ENCODE data around the gene WDR70.
"Not testable (repeated sequence)": the region's sequence is repeated elsewhere in the genome, so short reads cannot be mapped to it uniquely, and the experiment has no call there.

The WDR70 gene

GRCh38 chr5:37379100-37379628, at the start of gene WDR70:
WDR70 (plus strand) TSS chr5:37379318; CDS start chr5:37379368, 50 bp downstream.
- DNase-seq: peak; percentile 76

- not testable (repeated sequence) for DNase-seq
These were observed 44.4 kb upstream of the WDR70 start for GRCh38 chr5:37334754-37335153.

GRCh38 chr5:37342741-37343140, 36.4 kb upstream of the WDR70 start:
- not testable (repeated sequence) for DNase-seq

GRCh38 chr5:37355161-37355560, 24.0 kb upstream of the WDR70 start:
- no peak for DNase-seq

- no peak for DNase-seq
These were observed 8.6 kb upstream of the WDR70 start for GRCh38 chr5:37370550-37370863.

GRCh38 chr5:37370864-37371726, 8.0 kb upstream of the WDR70 start, which contains the start of gene NUP155:
NUP155 (minus strand) TSS chr5:37371106; CDS start chr5:37370977, 129 bp downstream.
- peak; percentile 82 for DNase-seq

GRCh38 chr5:37375091-37375490, 4.0 kb upstream of the WDR70 start:
- DNase-seq: no peak

GRCh38 chr5:37378066-37378465, 1.1 kb upstream of the WDR70 start:
- DNase-seq: not testable (repeated sequence)

- no peak for DNase-seq
These were observed 12.5 kb downstream of the WDR70 start for GRCh38 chr5:37391591-37391990.

GRCh38 chr5:37396352-37396751, 17.2 kb downstream of the WDR70 start:
- DNase-seq: no peak

GRCh38 chr5:37400501-37400900, 21.4 kb downstream of the WDR70 start:
- DNase-seq: no peak

GRCh38 chr5:37412515-37412914, 33.4 kb downstream of the WDR70 start:
- no peak for DNase-seq

GRCh38 chr5:37415456-37415855, 36.3 kb downstream of the WDR70 start:
- DNase-seq: not testable (repeated sequence)

GRCh38 chr5:37417347-37417746, 38.2 kb downstream of the WDR70 start:
- no peak for DNase-seq

- no peak for DNase-seq
These were observed 45.3 kb downstream of the WDR70 start for GRCh38 chr5:37424441-37424840.

GRCh38 chr5:37428044-37428443, 48.9 kb downstream of the WDR70 start:
- DNase-seq: no peak

- no peak for DNase-seq
These were observed 56.1 kb downstream of the WDR70 start for GRCh38 chr5:37435261-37435660.

- no peak for DNase-seq
These were observed 57.2 kb downstream of the WDR70 start for GRCh38 chr5:37436146-37436934.

GRCh38 chr5:37437711-37438110, 58.6 kb downstream of the WDR70 start:
- DNase-seq: no peak

GRCh38 chr5:37445783-37446182, 66.7 kb downstream of the WDR70 start:
- DNase-seq: not testable (repeated sequence)

GRCh38 chr5:37448941-37449340, 69.8 kb downstream of the WDR70 start:
- no peak for DNase-seq

- DNase-seq: not testable (repeated sequence)
These were observed 72.9 kb downstream of the WDR70 start for GRCh38 chr5:37451991-37452390.

GRCh38 chr5:37453252-37453651, 74.1 kb downstream of the WDR70 start:
- not testable (repeated sequence) for DNase-seq
